ENCODE results near the gene GCAT. TPM values are rescaled to one million over a fixed set of nuclear protein-coding genes. Genes with fewer than 3 reads are reported as not detected.

The GCAT gene
- total RNA-seq: 11.9 and 19.8 TPM in 2 replicates

GRCh38 chr22:37807410-37808293 lies at the start of gene GCAT:
Gene GCAT, plus strand, starts transcription at chr22:37807934. Its CDS starts 34 bp downstream, at chr22:37807968.
- DNase-seq (ENCODE audit: low read depth in 2 of 2): peak; percentile 96

- DNase-seq (ENCODE audit: low read depth in 2 of 2): peak; percentile 58 to 78
Observed at GRCh38 chr22:37758694-37759093, 49.0 kb upstream of the GCAT start.

GRCh38 chr22:37759281-37759680 lies 48.5 kb upstream of the GCAT start:
- DNase-seq (ENCODE audit: low read depth in 2 of 2): no peak

GRCh38 chr22:37760152-37760551 lies 47.6 kb upstream of the GCAT start:
- DNase-seq (ENCODE audit: low read depth in 2 of 2): no peak

GRCh38 chr22:37762389-37762836 lies 45.3 kb upstream of the GCAT start:
- DNase-seq (ENCODE audit: low read depth in 2 of 2): no peak

GRCh38 chr22:37763012-37763411 lies 44.7 kb upstream of the GCAT start:
- DNase-seq (ENCODE audit: low read depth in 2 of 2): no peak

GRCh38 chr22:37763652-37764051 lies 44.1 kb upstream of the GCAT start:
- DNase-seq (ENCODE audit: low read depth in 2 of 2): no peak

- DNase-seq (ENCODE audit: low read depth in 2 of 2): no peak
Observed at GRCh38 chr22:37764622-37765021, 43.1 kb upstream of the GCAT start.

- DNase-seq (ENCODE audit: low read depth in 2 of 2): no peak
Observed at GRCh38 chr22:37765498-37765897, 42.2 kb upstream of the GCAT start.

GRCh38 chr22:37765953-37766576 lies 41.7 kb upstream of the GCAT start:
- DNase-seq (ENCODE audit: low read depth in 2 of 2): no peak

- DNase-seq (ENCODE audit: low read depth in 2 of 2): no peak
Observed at GRCh38 chr22:37768273-37768672, 39.5 kb upstream of the GCAT start.

- no peak for DNase-seq (ENCODE audit: low read depth in 2 of 2)
Observed at GRCh38 chr22:37769056-37769455, 38.7 kb upstream of the GCAT start.

- DNase-seq (ENCODE audit: low read depth in 2 of 2): no peak
Observed at GRCh38 chr22:37771081-37771480, 36.7 kb upstream of the GCAT start.

- no peak for DNase-seq (ENCODE audit: low read depth in 2 of 2)
Observed at GRCh38 chr22:37771702-37772427, 35.9 kb upstream of the GCAT start.

GRCh38 chr22:37774728-37775127 lies 33.0 kb upstream of the GCAT start:
- DNase-seq (ENCODE audit: low read depth in 2 of 2): no peak

GRCh38 chr22:37775785-37776638 lies 31.7 kb upstream of the GCAT start:
- DNase-seq (ENCODE audit: low read depth in 2 of 2): peak in 1 of 2 donors; percentile 62

- no peak for DNase-seq (ENCODE audit: low read depth in 2 of 2)
Observed at GRCh38 chr22:37776639-37777005, 31.1 kb upstream of the GCAT start.

GRCh38 chr22:37777122-37777687 lies 30.5 kb upstream of the GCAT start:
- peak in 1 of 2 donors; percentile 42 for DNase-seq (ENCODE audit: low read depth in 2 of 2)

- no peak for DNase-seq (ENCODE audit: low read depth in 2 of 2)
Observed at GRCh38 chr22:37778370-37779009, 29.2 kb upstream of the GCAT start.

GRCh38 chr22:37781434-37782059 lies 26.2 kb upstream of the GCAT start:
- DNase-seq (ENCODE audit: low read depth in 2 of 2): peak in 1 of 2 donors; percentile 76

Data from lung microvascular endothelial cell (primary cell).